Measurements from ENCODE around the gene ABHD15. TPM values are rescaled to one million over a fixed set of nuclear protein-coding genes. Genes with fewer than 3 reads are reported as not detected.

The ABHD15 gene
- total RNA-seq, 1 experiment from 2014 or later, result 8.2 TPM

DNA sequence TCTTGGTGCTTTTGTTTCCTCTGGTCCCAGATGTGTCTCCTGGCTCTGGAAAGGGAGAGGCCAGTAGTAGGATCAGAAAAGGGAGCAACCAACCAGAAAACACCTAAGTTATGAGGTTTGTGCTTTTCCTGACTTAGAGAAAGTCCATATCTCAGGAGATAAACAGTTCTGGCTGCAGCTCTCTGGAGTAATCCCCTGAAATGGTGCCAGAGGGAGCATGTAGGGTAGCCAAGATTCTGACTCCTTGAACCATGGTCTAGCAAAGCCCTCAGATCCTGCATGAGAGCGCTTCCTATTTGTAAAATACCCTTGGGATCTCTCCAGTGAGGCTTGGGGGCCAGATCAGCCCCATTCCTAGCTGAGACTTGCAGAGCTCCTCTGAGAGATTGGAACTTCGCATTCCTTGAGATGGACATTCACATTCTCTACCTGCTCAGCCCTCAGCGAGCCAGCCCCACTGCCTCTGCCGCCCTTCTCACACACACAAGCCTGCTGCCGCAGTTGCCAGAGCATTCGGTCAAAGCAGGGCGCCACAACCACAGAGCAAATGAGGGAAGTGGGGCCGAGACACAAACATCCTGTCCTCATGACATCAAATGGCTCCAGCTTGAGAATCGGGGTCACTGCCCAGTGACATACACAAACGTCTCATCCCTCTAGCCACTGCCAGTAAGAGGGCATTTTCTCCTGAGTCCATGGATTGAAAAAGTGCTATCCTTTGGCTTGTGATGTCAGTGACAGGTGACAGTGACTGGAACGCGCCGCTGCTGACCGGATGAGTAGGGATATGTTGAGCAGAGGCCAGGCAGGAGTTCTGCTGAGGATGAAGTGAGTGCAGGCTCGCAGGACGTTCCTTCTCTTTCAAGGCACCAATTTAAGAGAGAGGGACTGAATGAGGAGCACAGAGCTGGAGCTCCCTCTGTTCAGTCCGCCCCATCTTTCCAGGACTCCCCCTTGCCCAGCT, 5.0 kb downstream of the ABHD15 start (continued):
- TF ChIP-seq YY1 (IDR thresholded peaks at IDR 0.05; ENCODE audit: extremely low read depth, insufficient replicate concordance, low read depth, low read length) (no peak), EZH2 (IDR thresholded peaks at IDR 0.05) (no peak), ELF1 (IDR thresholded peaks at IDR 0.05; ENCODE audit: borderline replicate concordance, low read depth) (no peak), ZFX (IDR thresholded peaks at IDR 0.05) (no peak), CEBPB (IDR thresholded peaks at IDR 0.05; ENCODE audit: low read depth) (no peak), TCF7L2 (IDR thresholded peaks at IDR 0.05; ENCODE audit: borderline replicate concordance, extremely low read depth, insufficient read depth, insufficient read length) (no peak)

DNA sequence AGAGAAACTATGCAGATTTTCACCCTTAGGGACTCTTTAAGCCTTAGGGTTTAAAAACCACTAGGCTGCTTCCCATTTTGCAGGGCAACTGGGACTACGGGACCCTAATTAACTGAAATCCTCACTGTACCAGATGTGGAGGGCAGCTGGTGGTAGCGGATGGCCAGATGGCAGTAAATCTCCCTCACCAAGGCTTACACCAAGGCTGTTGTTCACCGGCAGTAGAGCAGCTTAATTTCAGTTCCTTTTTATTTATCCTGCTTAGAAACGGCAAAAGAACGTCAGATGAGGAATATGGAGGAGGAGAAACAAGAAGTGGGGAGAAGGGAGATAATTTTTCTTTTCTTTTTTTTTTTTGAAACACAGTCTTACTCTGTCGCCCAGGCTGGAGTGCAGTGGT, 6.5 kb downstream of the ABHD15 start:
- BruUV-seq (replicated peaks), result no TSS peak
- Histone ChIP-seq H3K27ac (ENCODE audit: low read depth, low read length) (no peak overlapping the region), H3K79me2 (ENCODE audit: insufficient read depth, low read length) (0 out of 2 replicates have a peak, but pooled peaks cover 4% of the 10 kb centered on the region), H3K36me3 (ENCODE audit: control insufficient read depth in 1 of 2, insufficient read depth in 2 of 2, low read length in 2 of 2) (peaks cover 3 to 4% of the 10 kb centered on the region in 2 experiments; a peak in 1 of 4 replicates), H3K9me3 (ENCODE audit: control insufficient read depth in 1 of 2, insufficient read depth in 1 of 2, low read depth in 1 of 2, low read length in 2 of 2) (no peaks in the 10 kb centered on the region), H3K4me1 (ENCODE audit: control insufficient read depth in 1 of 2, insufficient read depth in 2 of 2, low read length in 2 of 2) (peaks cover 1 to 7% of the 10 kb centered on the region in 2 experiments), H2AFZ (ENCODE audit: low read depth, low read length, poor library complexity, severe bottlenecking) (no peak overlapping the region), H3K4me2 (ENCODE audit: low read length) (no peak overlapping the region), H3K9me2 (ENCODE audit: insufficient read depth) (no peaks in the 10 kb centered on the region), H3K27me3 (ENCODE audit: insufficient read depth, low read length) (no peaks in the 10 kb centered on the region), H3K4me3 (replicated peaks in 1 of 2; ENCODE audit: low read depth in 1 of 2, low read length in 2 of 2) (no peak overlapping the region), H4K20me1 (ENCODE audit: insufficient read depth) (no peaks in the 10 kb centered on the region), H3K9ac (ENCODE audit: low read length) (no peak overlapping the region)
- DNase-seq (ENCODE audit: low read depth, low spot score) (no peak), ATAC-seq (no peak)
- ChIA-PET CTCF (no interaction called here), POLR2A (no interaction called here), RAD21 (ENCODE audit: low non-redundant PET in 1 of 2, low total read pairs in 2 of 2, uncharacterized antibody in 2 of 2, unreplicated experiment in 2 of 2) (no interaction called here)
- intact Hi-C loops (cut with micrococcal nuclease), result no loop called here
- no peak for TF ChIP-seq ZNF274 (IDR thresholded peaks at IDR 0.05; ENCODE audit: low read depth, low read length)
- no peak for TF ChIP-seq SP1 (IDR thresholded peaks at IDR 0.05; ENCODE audit: low read depth)
- TF ChIP-seq CBX3 (IDR thresholded peaks at IDR 0.05; ENCODE audit: low read depth), result no peak
- TF ChIP-seq EZH2phosphoT487 (IDR thresholded peaks at IDR 0.05; ENCODE audit: borderline replicate concordance), result no peak
- no peak for TF ChIP-seq FOSL1 (IDR thresholded peaks at IDR 0.05; ENCODE audit: low read depth)
- TF ChIP-seq, protein P1, sequence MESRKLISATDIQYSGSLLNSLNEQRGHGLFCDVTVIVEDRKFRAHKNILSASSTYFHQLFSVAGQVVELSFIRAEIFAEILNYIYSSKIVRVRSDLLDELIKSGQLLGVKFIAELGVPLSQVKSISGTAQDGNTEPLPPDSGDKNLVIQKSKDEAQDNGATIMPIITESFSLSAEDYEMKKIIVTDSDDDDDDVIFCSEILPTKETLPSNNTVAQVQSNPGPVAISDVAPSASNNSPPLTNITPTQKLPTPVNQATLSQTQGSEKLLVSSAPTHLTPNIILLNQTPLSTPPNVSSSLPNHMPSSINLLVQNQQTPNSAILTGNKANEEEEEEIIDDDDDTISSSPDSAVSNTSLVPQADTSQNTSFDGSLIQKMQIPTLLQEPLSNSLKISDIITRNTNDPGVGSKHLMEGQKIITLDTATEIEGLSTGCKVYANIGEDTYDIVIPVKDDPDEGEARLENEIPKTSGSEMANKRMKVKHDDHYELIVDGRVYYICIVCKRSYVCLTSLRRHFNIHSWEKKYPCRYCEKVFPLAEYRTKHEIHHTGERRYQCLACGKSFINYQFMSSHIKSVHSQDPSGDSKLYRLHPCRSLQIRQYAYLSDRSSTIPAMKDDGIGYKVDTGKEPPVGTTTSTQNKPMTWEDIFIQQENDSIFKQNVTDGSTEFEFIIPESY (IDR thresholded peaks at IDR 0.05; ENCODE audit: extremely low read depth, insufficient replicate concordance, low read length), result no peak
- no peak for TF ChIP-seq YY1 (IDR thresholded peaks at IDR 0.05; ENCODE audit: extremely low read depth, insufficient replicate concordance, low read depth, low read length)
- no peak for TF ChIP-seq POLR2AphosphoS5 (IDR thresholded peaks at IDR 0.05; ENCODE audit: low read depth, low read length)
- no peak for TF ChIP-seq ELF1 (IDR thresholded peaks at IDR 0.05; ENCODE audit: borderline replicate concordance, low read depth)
- no peak for TF ChIP-seq EGR1 (IDR thresholded peaks at IDR 0.05; ENCODE audit: low read depth)
- TF ChIP-seq TCF7L2 (IDR thresholded peaks at IDR 0.05; ENCODE audit: borderline replicate concordance, extremely low read depth, insufficient read depth, insufficient read length), result no peak
- no peak for TF ChIP-seq RAD21 (IDR thresholded peaks at IDR 0.05; ENCODE audit: low read depth)
- TF ChIP-seq JUND (IDR thresholded peaks at IDR 0.05), result no peak
- no peak for TF ChIP-seq CEBPB (IDR thresholded peaks at IDR 0.05; ENCODE audit: low read depth)
- TF ChIP-seq, protein P2, sequence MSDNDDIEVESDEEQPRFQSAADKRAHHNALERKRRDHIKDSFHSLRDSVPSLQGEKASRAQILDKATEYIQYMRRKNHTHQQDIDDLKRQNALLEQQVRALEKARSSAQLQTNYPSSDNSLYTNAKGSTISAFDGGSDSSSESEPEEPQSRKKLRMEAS (IDR thresholded peaks at IDR 0.05), result no peak

Measured in HCT116 (cell line).